GM21423 (cell line): ENCODE results near the gene GRHL3.
A peak's percentile ranks its signal among the peaks of the same experiment; 100 is the strongest.

Experiments used
- ATAC-seq: cut with Tn5 transposase; IDR thresholded peaks from one replicate; pipeline ENCODE4 v1.9.1; 2021; ENCODE audit warnings: mild to moderate bottlenecking, moderate library complexity; ENCODE audit not compliant: unreplicated experiment

Gene GRHL3

DNA sequence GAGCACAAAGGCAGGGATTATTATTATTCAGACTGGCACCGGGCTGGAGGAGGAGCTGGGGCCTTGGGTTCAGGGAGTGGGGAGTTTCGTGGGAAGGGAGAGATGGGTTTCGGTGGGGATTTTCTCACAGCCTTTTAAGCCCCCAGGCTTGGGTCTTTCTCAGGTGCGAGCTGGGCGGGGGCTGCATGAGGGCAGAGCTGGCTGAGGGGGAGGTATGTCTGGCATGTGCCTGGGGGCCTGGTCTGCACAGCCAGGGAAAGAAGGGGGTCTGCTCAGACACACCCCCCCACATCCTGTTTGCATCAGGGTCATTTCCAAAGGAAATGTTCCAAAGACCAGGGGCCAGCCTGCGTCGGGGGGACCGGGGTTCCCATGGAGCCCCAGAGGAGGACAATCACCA is 21.6 kb downstream of the GRHL3 start:
- ATAC-seq: no peak

DNA sequence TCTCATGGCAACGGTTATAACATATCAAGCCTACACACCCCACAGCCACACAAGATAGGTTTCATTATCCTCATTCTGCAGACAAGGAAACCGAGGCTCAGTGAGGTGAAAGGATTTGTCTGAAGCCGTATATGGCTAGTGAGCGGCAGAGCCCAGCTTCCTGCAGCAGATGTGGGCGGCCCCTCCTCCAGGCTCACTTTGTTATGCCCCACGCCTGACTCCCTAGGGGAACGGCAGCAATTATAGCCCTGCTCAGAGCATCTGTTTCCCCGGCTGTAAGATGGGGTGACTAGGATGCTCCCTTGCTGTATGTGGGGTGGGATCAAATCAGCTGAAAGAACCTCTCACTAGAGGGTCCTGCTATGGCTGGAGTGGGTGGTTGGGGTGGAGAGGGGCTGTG is 22.1 kb downstream of the GRHL3 start:
- no peak for ATAC-seq

DNA sequence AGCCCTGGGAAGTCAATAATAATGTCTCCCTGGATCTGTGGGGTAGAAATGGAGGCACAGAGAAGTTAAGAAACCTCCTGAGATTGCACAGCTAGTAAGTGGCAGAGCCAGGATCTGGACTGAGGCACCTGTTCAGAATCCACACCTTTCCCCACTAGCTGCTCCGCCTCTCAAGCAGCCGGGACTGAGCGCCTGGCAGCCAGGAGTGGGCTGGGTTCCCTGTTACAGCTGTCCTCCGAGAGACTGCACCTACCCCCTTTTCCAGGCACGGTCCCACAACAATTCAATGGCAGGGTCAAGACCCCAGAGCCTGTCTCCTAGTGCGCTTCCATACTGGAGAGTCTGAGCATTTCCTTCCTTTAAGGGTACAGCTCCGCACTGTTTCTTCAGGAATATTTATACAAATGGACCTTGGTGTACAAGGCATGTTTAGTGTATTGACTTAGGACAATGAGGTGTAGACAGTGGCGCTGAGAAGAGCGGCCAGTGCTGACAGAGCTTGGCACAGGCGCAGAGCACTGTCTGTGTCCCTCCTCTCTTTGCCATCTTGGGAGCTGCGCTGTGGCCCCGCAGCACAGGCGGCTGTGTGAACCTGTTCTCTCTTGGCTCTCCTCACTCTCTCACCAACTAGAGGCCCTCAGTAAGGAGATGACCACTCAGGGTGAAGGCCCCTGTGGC is 24.4 kb downstream of the GRHL3 start:
- no peak for ATAC-seq

DNA sequence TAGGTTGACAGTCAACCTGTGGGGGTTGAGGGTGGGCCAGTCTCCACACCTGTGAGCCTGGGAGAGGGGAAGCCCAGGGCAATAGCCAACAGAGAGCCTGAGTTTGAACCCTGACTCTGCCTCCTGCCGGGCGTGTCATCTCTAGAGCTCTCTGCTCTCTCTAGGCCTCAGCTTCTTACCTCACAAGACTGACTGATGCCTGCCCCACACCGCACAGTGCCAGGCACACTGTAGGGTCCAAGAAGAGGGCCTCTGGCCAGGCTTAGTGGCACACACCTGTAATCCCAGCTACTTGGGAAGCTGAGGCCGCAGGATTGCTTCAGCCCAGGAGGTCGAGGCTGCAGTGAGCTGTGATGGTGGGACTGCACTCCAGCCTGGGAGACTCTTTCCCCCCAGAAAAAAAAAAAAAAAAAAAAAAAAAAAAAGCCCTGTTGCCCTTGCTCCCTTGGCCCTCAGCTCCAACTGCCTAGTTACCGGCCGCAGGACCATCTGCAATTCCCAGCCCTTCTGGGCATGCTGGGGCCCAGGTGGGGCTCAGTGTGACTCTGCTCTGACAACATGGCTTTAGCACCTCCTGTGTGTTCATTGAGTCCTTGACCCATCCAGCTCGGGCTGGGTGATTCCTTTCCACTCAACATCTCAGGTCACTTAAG is 25.1 kb downstream of the GRHL3 start:
- ATAC-seq: no peak

DNA sequence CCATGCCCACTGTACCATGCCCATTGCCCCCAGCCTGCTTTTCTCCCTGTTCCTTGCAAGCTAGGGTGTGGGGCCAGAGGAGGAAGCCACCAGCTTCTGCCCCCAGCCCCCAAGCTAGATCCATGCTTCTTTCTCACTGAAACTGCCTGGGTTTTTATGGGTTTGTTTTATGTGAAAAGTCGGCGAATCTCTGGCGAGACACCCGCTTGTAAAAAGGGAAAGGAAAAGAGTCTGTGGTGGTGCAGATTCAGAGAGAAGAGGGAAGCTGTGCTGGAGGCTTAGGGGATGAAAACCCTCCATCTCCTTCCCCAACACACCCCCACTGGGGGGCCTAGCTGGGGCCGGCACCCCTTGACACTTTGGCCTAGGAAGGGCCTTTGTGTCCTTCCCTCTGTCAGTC is 26.2 kb downstream of the GRHL3 start:
- ATAC-seq: no peak

DNA sequence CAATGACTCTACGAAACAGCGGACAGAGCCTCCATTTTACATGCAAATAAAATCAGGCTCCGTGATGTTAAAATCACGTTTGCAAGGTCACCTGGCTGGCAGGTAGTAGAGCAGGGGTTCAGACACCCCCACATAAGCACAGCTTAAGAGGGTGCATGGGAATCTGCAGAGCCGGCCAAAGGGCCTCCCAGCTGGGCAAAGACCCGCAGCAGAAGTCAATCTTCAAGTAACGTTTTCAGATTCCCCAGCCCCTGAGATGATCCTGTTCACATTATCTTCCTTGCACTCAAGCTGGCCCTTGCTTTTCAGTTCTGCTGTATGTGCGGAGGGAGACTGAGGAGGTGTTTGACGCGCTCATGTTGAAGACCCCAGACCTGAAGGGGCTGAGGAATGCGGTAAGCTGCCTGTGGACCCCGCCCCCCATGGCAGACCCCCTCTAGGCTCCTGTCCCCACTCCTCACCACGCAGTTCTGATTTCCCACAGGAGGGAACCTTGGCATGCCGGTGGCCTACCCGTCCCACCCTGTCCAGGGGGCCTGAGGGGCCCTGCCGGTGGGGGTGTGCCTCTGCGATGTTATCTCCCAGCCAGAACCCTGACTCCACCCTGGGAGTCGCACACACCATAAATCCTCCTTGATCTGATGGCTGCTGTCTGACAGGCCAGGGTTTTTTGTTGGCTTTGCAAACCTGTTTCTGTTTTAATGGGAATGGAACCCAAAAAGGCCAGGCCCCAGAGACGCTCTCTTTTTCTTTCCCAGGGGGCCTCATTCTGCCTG is 28.2 kb downstream of the GRHL3 start:
- ATAC-seq: no peak

DNA sequence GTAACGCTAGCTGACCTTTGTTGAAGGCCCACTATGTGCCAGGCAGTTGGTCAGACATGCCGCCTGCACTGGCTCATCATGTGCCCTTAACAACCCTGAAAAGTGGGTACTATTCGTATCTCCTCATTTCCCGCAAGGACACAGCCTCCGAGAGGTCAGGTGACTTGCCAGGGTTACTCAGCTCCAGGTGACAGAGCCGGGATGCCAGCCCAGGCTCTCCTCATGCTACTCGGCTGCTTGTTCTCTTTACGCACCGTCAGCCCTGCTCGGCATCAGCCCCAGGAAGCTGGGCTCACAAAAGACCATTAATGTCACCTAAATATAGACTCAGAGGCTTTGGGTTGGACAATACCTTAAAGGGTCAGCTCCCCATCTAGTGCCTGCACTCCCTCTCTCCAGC is 29.0 kb downstream of the GRHL3 start:
- no peak for ATAC-seq

DNA sequence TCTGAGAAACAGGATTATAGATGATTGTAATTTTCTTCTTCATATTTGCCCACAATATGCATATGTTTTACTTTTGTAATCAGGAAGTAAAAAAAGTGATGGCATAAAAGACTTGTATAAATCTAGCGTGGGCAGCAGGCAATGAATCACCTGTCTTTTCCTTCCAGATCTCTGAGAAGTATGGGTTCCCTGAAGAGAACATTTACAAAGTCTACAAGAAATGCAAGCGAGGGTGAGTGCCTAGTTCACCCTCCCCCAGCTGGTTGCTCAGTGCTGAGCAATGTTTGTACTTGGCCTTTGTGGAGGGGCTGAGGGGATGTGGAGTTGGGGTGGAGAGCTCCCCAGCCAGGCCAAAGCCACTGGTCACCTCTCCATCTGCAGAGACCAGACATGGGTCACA is 30.7 kb downstream of the GRHL3 start:
- ATAC-seq: no peak

DNA sequence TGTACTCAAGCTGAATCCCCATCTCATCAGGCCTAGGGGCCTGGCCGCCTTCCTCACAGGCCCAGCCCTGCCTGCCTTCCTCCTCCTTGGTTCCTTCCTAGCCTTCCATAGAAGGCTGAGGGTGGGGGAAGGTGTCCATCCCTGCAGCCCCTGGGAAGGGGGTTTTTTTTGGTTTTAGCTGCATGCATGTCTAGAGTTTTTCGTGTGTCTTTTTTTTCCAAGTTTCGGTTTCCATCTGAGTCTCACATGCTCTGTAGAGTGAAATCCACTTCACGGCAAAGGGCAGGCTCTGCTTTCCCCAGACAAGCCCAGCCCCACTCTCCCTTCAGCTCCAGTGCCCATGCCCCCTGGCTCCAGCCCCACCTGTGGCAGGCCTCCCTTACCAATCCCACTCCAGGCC is 32.1 kb downstream of the GRHL3 start:
- ATAC-seq: no peak

DNA sequence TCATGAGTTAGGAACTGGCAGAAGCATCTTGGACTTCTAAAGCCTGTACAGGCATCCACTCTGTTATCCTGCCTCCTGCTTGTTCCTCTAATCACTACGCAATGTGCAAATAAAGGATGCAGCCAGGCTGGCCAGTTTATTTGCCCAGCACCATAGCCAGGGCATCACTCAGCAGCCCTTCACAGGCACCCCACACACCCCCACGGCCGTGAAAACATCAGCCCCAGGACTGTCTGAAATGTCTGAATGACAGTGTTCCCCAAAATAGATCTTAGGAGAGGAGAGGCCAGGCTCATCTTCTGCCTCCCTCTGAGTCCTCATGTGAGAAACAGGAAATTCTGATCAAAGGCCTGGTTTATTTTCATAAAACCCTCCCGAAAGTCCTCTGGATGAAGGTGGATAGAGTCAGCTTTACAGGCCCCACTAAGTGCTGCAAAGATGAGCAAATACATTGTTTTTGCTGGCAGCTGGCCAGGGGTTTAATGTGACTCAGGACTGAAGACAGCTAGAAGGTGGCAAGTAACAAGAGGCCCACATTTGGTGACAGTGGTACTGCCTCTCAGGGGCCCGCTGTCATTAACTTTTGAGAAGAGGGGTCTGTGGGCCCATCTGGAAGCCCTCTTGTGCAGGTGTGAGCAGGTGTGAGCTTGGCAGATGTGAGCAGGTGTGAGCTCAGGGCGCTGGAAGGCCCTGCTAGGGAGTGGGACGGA is 32.9 kb downstream of the GRHL3 start:
- ATAC-seq: no peak

DNA sequence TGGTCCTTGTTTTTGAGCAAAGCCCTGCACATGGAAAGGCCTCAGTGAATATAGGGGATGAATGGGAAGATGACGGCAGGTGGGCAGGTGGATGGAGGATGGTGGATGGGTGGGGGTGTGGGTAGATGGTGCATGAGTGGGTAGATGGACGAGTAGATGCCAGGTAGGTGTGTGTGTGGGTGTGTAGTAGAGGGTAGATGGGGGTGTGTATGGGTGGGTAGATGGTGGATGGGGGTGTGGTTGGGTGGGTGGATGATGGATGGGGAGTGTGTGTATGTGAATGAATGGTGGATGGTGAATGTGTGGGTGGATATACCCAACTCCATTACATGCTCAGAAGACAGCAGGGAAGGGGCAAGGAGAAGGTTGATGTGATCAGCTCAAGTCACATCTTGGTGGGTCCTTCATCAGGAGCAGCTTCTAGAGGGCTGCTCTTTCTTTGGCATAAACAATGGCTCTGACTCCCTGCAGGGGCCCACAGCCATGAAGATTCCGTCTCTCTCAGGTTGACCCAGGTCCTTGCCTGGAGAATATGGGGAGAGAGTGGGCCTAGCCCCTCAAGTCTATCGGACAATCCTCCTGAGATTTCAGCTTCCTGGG is 34.2 kb downstream of the GRHL3 start:
- ATAC-seq: no peak

DNA sequence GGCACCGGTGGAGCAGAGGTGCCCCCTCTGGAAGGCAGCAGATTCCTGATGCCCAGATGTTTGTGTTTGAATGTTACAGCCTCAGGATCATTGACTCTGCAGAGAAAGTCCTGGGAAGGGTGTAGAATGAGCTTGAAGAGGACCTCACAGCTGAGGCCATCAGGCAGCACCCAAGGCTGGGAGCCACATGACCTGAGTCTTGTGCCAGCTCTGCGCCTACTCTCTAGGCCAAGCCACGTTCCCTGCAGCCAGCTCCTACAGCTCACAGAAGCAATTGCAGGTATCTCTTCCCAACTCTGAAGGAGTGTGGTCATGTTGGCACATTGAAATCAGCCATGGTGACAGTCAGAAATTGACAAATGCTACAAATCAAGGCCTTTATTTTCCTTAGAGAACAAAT is 36.3 kb downstream of the GRHL3 start:
- ATAC-seq: no peak

DNA sequence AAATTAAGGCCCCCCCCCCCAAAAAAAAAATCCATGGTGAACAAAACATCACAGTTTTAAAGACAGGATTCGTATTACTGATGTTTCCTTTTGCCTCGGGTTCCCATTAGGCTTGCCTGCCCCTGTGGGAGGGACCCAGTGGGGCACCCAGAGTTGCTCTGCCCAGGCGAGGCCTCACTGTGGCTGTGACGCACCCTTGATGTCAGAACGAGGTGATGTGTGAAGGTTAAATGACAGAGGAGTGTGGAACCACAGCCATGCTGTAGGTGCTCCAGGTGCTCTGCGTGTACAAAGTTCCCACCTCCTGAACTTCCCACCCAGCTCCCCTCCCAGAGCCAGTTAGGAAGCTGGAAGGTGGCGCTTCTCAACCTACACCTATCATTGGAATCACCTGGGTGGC is 37.9 kb downstream of the GRHL3 start:
- ATAC-seq: no peak

DNA sequence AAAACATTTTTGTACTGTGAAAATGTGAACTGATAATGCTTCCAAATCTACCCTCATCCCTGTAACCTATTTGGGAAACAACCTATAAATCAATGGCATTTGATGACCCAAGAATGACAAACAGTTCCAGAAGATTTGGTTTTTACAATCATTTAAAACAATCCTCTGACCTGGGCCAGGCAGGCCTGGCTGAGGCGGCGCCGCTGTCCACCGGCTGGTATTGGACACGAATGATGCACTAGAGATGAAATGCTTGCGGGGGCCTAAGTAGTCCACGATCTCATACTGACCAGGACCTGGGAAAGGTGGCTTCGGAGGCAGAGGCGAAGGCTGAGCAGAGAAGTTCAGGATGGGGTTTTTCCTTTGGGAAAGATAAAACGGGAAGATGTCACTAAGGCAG is 41.5 kb downstream of the GRHL3 start:
- no peak for ATAC-seq

DNA sequence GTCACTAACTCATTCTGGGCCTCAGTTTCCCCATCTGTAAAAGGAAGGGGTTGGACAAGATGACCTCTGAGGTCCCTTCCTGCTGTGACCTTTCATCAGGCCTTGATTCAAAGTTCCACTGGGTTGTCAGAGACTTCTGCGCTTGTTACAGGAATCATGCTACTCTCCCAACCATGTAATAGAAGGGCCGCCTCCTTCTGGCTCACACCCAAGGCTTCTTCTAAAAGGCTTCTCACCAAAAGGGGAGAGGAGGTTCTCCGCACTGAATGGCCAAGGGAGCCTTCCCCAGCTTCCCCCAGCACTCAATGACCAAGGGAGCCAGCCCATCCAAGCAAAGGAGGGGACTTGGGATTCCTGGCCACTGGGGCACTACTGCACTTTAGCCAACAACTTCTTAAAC is 42.7 kb downstream of the GRHL3 start:
- no peak for ATAC-seq

DNA sequence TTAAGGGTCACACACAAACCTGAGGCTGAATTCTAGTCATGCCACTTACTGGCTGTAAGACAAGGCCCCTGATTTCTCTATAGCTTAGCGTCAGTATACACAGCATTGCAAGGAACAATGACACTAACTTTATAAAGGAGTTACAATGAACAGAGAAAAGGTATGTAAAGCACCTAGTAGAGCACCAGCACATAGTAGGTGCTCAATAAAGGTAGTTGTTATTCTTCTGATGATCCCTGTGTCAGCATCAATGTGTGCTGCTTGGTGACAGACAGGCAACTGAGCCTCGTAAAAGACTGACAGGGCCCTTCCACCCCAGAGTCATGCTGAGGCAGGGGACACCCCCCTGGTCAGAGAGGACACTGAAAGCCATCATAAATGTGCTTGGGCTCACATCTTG is 43.2 kb downstream of the GRHL3 start:
- no peak for ATAC-seq

DNA sequence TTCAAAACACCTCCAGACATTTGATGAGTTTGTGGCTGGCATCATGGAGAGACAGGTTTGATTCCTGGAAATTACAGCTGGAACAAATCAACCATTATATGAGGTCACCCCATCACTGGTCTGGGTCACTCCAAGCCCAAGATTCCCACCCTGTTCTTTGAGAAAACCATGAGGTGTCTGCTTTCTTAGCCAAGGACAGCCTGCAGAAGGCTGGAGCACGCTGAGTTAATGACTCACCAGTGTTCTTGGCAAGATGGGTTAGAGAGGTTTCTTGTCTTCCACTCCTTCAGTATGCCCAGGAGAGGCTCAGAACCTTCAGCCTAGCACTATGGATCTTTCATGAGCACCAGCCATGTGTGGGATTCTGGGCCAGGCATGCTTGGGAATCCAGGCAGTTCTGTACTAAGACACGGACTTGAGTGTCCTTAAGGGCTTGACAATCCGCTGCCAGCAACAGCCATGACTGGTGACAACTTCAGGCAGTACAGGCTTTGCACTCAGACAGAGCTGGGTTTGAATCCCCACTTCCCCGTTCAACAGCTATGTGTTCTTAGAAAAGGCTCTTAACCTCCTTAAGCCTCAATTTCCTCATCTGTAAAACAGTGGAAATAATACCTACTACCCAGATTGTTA is 43.9 kb downstream of the GRHL3 start:
- no peak for ATAC-seq

DNA sequence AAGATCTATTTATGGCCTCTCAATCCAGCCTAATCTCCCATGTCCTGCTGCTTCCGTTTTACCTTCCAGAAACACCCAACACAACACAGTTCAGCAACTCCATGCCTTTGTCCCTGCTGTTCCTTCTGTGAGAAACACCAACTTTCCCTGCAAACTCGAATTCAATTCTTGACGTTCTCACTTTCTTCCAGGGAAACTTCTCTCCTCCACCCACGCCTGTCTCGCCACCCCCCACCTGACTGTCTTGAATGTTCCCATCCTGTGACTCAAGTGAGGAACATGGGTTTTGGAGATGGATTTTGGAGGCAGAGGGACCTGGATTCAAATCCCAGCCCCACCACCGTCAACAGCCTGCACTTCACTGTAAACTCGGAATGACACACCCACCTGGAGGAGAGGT is 44.8 kb downstream of the GRHL3 start:
- ATAC-seq: no peak

DNA sequence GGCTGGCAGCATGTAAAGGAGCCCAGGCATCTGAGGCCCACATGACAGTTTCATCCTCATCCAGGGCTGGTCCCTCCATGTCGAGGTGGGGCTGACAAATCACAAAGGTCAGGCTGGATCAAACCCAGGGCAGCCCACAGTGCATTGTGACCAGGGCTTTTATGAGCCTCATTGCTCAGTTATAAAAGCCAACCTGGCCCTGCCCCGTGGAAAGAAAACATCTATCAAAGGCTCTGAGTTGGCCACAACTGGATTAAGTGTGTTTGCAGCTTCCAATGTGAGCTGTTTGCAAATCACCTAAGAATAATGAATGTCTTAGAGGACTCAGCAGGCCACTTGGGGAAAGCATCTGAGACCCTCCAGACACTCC is 45.4 kb downstream of the GRHL3 start:
- no peak for ATAC-seq

DNA sequence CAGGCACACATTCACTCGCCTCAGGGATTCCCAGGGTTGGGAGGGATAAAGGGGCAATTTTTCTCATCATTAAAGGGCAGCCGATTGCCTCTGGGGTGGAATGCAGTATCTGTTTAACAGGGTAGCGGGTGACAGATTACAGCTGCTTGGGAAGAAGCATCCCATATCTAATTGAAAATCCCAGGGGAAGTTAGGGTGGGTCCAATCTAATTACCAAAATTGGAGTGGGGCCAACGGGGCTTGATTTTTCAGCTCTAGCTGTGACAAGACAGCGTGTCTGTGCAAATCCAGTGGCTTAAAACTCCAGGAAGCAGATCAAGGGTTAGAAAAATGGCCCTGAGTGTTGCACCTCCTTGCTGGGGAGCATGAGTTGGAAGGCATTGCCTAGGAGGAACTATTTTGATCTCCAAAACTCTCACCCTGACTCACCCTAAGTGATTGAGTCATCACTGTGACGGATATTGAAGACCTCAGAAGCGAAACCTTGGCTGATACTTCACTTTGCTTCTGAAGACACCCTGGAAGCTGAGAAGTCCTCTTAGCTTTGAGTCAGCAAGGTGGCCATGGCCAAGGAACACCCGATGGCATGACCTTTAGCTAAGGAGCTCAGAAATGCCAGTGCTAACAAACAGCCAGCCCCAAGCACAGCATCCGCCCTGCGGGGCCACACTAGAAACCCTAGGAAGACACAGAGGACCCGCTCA is 46.0 kb downstream of the GRHL3 start:
- ATAC-seq: peak; percentile 63
